ENCODE results near the gene CYP27C1.
"Not testable (repeated sequence)": the region's sequence is repeated elsewhere in the genome, so short reads cannot be mapped to it uniquely, and the experiment has no call there.

CYP27C1 gene

DNA sequence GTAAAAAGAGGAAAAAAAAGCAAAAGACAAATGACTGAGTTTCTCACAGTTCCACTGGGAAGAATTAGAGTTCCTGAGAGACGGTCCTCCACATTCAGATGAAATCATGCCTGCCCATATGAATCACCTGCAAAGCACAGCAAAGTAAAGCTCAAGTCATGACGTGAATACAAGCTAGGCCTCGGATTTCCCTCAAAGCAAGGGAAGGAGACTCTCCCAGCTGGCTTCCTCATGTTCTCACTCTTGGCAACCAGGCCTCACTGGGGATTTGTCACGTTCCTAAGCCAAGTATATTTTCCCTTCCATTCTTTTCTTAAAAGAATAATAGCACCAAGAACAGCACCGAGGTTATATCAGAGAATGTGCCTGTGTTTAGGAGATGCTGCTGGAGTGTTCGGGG, 47.0 kb downstream of the CYP27C1 start:
- no peak for DNase-seq (ENCODE audit: low read depth in 2 of 2)

DNA sequence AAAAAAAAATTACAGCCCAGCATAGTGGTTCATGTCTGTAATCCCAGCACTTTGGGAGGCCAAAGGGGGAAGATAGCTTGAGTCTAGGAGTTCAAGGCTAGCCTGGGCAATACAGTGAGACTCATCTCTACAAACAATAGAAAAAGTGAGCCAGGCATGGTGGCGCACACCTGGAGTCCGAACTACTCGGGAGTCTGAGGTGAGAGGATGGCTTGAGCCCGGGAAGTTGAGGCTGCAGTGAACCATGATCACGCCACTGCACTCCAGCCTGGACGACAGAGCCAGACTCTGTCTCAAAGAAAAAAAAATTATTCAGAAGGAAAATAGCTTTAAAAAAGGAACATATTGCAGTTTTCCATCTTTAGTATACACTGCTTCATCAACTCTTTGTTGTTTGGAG, 47.8 kb downstream of the CYP27C1 start:
- DNase-seq (ENCODE audit: low read depth in 2 of 2) = no peak

DNA sequence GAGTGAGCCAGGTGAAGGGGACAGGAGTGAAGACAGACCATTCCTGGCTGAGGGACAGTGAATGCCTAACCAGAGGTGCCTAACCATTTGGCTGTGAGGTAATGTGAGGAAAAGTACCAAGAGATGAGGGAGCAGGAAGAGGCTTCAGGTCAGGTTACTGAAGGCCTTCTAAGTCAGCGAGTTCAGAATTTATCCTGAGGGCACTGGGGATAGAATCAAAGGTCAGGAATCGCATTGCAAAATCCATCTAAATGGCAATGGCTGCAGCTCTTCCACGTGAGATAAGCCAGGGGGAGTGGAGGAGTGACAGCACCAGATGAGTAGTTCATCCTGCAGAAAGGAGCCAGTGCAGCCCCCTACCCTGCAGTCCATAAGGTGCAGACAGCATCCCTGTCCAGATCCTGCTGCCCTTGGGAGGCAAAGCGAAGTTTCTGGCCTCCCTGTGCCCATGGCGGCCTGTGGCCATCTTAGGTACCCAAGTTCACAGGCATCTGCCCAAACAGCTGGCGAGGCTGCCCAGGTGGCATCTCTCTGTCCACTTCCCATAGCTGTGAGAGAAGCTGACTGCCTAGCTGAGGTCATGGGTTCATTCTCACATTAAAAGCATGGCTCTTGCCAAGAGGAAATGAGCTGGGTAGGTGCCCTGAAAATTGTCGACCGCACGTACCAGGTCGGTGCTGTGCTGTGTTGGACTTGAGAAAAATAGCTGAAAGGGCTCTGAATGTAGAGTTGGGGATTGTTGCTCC, 49.5 kb downstream of the CYP27C1 start:
- DNase-seq (ENCODE audit: low read depth in 2 of 2) = no peak

DNA sequence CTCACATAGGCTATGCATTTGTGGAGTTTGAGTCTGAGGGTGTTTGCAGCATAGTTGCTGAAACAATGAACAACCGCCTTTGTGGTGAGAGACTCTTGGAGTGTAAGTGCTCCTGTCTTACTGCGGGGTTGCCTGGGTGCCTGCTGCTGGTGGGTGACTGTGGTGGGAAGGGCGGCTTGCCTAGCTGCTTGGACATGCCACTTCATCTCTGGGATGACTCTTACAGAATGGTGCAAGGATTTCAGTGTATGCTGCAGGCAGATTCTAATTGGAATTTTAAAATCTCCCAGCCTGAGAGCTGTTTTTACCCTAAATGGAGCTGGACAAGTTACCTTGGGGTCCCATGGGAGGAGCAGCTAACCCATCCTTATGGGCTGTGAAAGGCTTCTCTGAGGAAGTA, 50.1 kb downstream of the CYP27C1 start:
- DNase-seq (ENCODE audit: low read depth in 2 of 2) = no peak

DNA sequence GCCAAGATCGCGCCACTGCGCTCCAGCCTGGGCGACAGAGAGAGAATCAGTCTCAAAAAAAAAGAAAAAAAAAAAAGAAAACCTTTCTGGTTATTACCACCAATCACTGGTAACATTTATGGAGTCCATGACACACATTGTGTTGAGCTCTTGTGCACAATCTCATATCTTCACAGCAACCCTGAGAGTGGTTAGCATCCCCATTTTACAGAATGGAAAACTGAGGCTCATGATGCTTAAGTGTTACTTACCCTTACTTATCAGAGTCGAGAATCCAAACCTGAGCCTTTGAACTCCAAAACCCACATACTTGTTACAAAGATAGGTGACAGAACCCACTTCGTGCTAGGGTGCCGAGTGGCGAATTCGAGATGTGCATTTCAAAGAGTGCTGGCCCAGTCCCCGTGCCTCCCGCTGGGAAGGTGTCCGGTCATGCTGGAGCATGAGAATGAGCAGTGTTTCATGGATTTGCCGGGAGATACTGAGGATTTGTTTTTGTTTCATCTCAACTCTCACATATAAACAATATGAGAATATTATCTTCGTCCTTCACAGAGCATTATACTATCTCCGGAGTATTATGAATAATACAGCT, 50.9 kb downstream of the CYP27C1 start:
- DNase-seq (ENCODE audit: low read depth in 2 of 2) = no peak

DNA sequence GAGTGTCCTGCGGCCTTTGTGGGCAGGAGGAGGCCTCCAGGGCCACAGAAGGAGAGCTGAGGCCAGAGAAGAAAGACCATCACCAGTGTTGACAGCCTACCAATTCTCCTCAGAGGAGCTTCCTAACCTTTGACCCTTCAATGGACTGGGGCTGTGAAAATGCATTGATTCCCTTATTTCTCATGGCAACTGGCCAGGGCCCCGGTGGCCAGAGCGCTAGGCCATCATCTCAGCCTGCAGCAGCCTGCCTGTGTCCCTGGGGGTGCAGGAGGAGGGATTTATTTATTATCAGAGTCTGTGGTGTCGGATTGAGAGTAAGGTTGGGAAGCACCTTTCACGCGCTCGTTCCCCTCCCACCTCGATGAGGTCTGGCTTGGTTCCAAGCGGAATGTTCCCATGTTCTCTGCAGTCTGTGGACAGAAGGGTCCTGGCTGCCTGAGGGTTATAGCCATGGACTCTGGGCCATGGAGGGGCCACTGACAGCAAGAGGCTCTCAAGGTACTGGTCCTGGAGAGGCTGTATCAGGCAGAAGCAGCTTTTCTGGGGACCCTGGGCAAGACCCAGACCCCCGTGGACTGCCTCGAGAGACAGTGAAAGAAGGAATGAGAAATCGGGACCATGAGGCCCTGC, 53.8 kb downstream of the CYP27C1 start:
- no peak for DNase-seq (ENCODE audit: low read depth in 2 of 2)

DNA sequence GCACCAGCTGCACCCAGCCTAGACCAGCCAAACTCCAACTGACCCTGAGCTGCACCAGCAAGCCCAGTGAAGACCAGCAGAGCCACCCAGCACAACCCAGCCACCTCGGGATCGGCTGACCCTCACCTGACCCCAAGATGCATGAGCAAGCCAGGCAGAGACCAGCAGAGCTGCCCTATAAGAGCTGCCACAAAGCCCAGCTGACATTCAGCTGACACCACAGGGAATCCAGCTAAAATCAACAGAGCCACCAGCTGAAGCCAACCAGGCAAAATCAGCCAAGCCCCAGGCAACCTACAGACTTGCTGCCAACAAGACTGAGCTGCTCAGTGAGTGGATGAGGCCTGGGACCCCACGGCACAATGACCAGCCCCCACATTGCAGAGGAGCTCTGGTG, 54.6 kb downstream of the CYP27C1 start:
- no peak for DNase-seq (ENCODE audit: low read depth in 2 of 2)

DNA sequence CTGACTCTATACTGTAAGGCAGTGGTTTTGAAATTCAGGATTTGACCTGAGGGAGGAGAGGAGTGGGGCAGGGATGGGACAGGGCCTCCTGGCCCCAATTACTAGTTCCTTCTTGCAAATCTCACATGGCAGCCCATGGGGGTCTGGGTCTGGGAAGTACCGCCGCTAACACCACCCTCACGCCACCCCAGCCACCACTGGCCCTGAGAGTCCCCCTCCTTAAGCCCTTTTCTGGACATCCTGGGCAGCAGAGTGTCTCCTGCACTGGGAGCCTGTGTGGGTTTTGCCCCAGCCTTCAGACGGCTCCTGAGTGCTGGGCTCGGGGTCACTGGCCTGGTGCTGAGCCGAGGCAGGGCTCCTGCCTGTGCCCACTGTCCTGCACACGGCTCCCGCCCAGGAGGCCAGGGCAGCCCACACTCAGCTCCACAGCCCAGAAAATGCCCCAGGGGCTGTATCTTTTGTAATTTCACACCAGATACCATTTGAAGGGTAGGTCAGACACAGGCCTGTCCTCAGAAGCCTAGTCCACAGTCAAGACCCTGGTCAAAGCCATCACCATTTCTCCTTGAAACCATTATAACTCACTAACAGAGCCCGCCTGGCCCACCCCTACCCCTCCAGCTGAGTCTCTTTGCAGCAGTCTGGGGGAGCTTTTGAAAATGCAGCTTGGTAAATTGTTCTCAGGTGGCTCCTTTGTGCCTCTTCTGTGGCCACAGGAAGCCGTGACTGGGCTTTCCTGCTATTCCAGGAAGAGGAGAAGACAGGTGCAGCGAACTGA, 55.1 kb downstream of the CYP27C1 start:
- DNase-seq (ENCODE audit: low read depth in 2 of 2) = no peak

DNA sequence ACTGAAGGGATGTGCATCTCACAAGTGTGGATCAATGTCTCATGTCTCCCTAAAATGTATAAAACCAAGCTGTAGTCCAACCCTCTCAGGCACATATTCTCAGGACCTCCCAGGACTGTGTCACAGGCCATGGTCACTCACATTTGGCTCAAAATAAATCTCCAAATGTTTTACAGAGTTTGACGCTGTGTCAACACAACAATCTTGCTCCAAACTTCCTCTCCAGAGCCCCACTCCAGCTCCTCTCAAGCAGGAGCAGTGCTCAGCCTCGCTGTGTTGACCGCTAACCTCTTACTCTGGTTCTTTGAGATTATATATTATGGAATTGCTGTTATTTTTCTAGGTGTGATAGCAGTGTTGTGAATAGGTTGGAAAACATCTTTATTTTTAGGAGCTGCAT, 56.2 kb downstream of the CYP27C1 start:
- DNase-seq (ENCODE audit: low read depth in 2 of 2) = no peak

DNA sequence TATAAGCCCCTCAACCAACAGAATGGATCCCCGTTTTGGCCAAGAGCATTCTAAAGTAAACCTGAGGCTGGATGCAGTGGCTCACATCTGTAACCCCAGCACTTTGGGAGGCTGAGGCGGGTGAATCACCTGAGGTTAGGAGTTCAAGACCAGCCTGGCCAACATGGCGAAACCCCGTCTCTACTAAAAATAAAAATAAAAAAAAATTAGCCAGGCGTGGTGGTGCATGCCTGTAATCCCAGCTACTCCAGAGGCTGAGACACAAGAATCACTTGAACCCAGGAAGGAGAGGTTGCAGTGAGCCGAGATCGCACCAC, 57.1 kb downstream of the CYP27C1 start:
- DNase-seq (ENCODE audit: low read depth in 2 of 2) = not testable (repeated sequence)

DNA sequence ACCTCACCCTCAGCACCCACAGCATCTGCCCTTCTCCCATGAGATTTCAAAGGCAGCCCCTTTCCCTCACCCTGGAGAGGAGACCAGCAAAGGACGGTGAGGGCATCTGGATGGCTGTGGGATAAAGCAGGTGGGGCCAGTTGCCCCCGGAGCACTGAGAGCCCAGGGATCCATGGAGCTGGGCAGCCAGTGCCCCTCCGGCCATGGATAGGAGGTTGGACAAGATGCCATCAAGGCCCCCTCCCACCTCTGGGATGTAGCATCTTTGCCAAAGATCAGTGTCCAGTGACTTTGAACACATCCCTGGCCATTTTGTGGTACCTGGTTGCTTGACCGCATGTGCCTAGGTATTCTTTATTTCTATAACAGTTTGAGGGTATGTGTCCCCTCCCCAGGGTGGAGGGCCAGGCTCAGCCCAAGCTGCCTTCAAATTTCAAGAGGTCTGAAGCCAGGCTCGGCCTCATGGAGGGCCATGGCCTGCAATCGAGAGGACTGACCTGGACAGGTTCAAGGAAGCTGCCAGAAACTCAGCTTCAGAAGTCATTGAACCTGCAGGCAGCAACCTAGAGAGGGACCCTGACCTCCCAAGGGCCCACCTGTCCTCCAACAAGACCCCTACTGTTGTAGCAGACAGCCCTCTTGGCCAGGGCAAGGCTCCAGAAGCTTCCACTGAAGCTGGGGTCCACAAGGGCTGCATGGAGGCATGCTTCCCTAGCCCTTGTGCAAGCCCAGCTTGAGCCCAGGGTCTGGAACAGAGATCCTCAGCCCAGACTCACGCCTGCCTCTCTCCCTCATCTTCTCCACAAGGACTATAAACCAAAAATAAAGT, 57.6 kb downstream of the CYP27C1 start:
- no peak for DNase-seq (ENCODE audit: low read depth in 2 of 2)

DNA sequence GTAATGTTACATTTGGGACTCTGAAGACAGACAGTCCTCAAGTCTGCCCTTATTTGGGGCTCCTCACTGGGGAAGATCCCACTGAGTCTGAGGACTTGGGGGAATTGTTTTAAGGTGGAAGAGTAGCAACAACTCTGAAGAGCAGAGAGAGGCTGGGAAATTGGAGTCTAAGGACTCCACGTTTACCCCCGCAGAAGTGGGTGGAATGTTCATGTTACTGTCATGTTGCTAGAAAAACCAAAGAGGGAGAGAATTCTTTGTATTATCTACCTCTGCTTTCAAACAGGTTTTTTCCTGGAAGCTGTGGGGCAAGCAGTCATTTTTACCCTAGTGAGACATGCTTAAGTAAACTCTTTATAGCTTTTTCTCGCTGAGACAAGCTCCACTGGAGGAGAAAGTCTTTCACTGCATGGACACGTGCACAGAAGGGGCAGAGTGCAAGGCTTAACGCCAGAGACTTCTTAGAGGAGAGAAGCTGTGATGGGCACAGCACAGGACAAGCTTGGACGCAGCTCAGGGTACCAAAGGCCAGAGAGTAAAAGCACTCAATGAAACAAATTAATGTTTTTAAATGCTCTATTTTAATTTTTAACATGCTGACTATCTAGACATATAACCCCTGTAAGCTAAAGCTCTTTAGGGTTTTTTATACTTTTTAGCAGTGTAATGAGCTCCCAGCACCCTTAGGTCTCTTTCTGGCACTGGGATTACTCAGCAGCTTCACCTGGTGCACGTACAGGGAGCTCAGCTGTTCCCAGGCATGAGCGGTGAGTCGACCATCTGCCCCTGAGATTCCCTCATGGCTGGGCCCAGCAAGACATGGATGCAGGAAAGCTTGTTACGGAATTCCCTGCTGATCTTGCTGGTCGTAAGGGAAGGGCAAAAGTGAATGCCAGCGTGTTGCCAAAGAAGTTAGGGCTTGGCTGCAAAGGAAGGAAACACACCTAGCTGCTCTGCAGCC, 58.6 kb downstream of the CYP27C1 start:
- no peak for DNase-seq (ENCODE audit: low read depth in 2 of 2)

DNA sequence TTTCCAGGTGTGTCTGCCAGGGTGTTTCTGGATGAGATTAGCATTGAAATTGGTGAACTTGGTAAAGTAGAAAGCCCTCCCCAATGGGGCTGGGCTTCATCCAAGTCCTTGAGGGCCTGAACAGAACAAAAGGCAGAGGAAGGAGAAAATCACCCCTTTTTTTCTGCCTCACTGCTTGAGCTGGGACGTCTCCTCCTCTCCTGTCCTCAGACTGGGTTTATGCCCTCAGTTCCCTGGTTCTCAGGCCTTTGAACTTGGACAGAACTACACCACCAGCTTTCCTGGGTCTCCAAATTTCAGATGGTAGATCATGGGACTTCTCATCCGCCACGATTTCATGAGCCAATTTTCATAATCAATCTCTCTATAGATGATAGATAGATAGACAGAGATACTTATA, 59.4 kb downstream of the CYP27C1 start:
- no peak for DNase-seq (ENCODE audit: low read depth in 2 of 2)

DNA sequence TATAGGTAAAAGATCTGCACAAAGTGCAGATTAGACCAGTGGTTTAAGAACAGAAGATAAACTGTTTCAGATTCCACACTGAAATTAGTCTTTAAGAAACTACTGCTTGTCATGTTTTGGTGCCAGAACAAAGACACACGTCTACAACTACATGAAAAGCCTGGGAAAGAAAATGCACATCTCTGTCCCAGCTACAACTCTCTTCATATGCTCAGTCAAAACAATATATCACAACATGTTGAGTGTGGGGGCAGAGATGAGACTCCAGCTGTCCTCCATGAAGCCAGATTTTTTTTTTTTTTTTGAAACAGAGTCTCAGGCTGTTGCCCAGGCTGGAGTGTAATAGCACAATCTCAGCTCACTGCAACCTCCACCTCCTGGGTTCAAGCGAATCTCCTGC, 60.6 kb downstream of the CYP27C1 start:
- DNase-seq (ENCODE audit: low read depth in 2 of 2) = no peak

DNA sequence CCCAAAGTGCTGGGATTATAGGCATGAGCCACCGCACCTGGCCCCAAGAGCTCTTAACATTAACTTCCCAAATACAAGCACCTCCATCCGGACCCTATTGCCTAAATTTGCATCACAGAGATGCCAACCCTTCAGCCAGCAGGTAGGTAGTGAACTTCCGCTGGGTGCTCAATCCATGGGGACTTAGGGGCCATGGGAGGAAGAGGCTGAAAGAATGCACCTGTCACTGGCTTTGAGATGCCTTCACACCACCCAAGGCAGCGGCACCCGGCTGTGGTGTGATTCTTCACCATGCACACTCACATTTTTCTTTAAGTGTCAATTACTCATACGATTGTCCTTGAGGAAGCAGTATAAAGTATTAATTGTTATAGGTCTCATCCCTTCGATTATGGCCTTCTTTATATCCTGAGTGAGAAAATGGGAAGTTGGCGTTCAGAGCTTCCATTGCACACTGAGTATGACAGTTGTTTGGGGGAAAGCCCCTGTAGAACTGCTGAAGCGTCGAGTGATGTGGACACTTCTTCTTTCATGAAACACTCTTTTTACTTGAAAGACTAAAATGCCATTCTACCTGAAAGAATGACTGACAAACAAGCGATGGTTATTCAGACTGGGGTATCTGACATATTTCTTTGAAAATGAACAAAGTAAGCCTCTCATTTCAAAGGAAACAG, 61.3 kb downstream of the CYP27C1 start:
- no peak for DNase-seq (ENCODE audit: low read depth in 2 of 2)

DNA sequence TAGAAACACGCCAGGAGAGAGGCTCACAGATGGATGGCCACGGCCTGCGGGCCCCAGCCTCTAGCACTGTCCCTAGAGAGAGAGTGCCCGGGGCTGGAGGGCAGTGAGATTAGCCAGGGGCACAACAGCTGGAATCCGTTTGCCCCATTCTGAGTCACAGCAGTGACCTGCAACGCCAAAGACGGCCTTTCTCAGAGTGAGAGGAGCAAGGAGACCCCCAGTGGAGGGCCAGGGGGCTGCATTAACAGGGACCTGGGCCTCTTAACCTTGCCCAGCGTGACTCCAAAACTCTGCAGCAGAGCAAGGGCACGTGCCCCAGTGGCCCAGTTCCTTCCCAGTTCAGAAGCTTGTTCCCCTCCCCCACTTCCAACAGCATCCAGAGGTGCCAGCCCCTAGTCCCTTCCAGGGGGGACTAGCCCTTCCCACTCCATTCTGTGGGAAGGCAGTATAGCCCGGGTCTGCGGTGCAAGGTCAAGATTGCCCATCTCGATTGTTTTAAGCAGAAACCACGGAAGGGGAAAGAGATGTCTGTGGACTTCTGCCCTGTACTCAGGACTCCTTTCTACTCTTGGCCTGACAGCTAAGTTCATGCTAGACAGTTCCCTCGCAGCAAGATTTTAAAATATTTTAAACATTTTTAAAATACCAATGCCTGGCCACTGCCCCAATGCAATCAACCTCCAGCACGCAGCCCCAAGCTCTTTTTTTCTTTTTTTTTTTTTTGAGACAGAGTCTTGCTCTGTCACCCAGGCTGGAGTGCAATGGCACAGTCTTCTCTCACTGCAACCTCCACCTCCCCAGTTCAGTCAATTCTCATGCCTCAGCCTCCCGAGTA, 62.2 kb downstream of the CYP27C1 start:
- no peak for DNase-seq (ENCODE audit: low read depth in 2 of 2)

DNA sequence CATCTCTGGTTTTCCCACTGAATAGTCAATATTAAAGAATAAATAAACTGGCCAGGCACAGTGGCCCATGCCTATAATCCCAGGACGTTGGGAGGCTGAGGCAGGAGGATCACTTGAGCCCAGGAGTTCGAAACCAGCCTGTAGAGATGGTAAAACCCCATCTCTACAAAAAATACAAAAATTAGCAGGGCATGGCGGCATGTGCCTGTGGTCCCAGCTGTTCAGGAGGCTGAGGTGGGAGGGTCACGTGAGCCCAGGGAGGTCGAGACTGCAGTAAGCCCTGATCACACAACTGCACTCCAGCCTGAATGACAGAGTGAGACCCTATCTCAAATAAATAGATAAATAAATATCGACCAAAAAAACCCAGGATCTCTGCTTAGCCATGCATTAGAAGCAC, 63.0 kb downstream of the CYP27C1 start:
- DNase-seq (ENCODE audit: low read depth in 2 of 2) = no peak

DNA sequence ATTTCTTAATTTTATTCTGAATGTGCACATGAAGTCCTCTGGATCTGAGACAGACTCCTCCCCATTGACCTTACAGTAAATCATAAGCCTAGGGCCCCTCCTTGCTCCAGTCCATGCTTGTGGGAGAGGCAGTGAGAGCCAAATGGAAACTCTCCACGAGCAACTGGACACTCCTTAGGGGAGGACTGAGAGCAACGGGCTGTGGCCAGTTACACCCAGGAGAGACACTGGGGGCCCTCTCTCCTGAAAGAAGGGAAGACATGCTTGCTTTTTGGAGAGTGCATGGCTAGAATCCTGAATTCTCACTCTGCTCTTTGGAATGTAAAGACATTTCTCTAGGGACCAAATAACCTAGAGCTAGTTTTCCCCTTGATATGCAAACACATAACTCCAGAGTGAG, 64.2 kb downstream of the CYP27C1 start:
- DNase-seq (ENCODE audit: low read depth in 2 of 2) = no peak

DNA sequence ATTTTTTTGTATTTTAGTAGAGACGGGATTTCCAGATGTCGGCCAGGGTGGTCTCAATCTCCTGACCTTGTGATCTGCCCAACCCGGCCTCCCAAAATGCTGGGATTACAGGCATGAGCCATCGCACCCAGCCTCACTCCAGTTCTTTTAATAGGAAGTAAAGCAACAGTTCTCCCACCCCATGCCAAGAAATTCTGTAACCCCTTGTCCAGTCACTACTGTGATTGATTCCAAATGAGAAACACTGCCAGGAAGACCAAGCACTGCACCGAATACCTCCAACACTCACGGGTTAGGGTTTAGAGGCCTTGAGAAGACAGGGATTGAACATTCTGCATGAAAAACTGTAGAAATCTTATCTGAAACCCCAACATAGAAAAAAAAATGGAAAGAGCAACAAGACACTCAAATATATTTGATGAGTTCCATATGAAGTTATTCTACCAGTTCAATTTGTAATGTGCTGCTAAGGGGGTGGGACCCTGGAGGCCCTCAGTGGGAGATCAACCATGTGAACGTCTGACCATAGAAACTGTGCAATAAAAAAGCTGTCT, 65.0 kb downstream of the CYP27C1 start:
- DNase-seq (ENCODE audit: low read depth in 2 of 2) = no peak

Data from stimulated activated CD8-positive, alpha-beta memory T cell treated with anti-CD3 and anti-CD28 coated beads, Interleukin-15, amount 100 ng/mL, for 4 hours (primary cell).